HG03520 (cell line): ENCODE measurements around the gene SELENOO.

Experiments
- ATAC-seq: cut with Tn5 transposase; IDR thresholded peaks from one replicate; pipeline ENCODE4 v1.9.1; 2021; ENCODE audit warnings: mild to moderate bottlenecking, moderate library complexity; ENCODE audit not compliant: unreplicated experiment

SELENOO gene

DNA sequence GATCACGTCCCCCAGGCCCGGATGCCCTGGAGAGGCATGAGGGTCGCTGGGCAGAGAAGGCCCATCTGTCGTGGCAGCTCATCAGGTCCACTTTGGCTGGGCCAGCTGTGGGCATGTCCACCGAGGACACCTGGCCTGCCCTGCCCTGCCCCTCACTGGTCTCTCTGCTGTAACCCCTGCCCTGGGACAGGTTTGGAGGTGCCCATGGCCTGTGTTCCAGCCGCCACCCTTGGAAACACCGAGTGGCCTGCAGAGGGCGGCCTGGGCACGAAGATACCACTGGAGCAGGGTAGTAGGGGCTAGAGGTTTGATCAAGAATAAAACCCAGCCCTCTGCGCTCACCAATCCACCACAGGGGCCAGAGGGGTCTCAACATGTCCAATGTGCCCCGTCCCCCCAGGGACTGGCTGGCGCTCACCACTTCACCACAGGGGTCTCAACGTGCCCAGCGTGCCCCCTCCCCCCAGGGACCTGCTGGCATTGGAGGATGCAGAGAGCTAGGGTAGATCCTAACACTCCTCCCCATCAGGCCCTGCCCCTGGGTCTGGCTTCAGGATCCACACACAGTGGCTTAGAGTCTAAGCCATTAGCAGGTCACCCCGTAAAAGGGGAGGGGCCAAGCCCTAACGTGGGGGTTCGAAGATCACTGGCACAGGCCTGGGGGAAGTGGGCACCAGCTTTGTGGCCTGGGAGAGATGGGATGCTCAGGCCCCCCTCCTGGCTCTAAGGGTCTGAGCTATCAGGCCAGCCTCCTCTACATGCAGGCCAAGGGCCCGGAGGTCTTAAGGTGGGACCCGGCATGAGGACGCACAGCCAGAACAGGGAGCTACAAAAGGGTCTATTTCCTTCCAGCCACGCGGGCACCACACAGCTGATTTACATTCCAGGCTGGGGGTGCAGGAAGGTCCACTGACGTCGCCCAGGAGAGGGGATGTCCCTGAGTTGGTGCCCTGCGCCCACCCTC lies 51.6 kb downstream of the SELENOO start:
- ATAC-seq = no peak

- ATAC-seq = no peak
Measured at GRCh38 chr22:50253046-50253915, 52.5 kb downstream of the SELENOO start.

DNA sequence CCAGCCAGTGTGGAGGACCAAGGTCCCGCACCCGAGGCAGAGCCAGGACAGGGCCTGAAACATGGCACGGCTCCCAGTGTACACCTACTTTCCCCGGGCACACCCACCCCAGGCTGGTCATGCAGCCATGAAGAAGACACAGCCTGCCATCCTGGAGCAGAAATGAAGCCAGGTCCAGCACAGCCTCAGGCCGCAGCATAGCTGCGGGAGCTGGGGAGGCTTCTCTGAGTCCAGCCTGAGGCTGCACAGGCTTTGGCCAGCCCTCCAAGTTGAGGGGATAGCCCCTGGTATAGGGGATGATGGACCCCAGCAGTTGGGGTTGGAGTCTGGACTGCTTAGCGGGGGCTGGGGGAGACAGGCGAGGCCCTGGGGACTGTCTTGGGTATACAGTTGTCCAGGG lies 53.1 kb downstream of the SELENOO start:
- ATAC-seq = no peak

DNA sequence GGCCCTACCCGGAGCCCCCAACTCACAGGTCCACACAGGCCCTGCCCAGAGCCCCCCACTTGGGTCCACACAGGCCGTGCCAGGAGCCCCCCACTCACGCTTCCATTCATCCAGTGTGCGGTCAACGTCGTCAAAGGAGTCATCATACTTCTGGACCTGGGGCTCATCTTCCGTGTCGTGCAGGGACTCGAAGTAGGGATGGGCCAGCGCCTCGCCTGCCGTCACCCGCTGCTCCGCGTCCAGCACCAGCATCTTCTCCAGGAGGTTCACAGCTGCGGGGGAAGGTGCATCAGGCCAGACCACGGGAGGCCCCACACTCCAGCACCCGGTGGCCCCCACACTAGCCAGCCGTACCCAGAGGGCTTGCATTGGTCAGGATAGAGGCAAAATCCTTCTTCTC lies 54.3 kb downstream of the SELENOO start:
- no peak for ATAC-seq

DNA sequence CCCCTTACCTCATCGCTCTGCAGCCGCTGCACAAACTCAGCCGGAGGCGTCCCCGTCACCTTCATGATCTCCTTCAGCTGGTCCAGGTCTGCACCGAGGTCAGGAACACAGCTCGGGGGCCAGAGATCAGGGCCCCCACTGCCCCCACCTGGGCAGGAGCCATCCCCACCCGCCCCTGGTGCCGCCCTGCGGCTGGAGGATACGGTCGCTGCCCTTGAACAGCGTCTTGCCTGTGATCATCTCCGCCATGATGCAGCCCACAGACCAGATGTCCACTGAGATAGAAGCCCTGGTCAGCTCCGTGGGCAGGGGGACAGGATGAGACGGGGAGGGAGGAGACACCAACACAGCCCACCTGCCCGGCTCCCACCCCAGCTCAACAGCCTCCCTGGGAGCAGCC lies 54.8 kb downstream of the SELENOO start:
- ATAC-seq = no peak

GRCh38 chr22:50256258-50256862 lies 55.5 kb downstream of the SELENOO start:
- ATAC-seq = no peak

GRCh38 chr22:50257041-50257440 lies 56.2 kb downstream of the SELENOO start:
- ATAC-seq = no peak

DNA sequence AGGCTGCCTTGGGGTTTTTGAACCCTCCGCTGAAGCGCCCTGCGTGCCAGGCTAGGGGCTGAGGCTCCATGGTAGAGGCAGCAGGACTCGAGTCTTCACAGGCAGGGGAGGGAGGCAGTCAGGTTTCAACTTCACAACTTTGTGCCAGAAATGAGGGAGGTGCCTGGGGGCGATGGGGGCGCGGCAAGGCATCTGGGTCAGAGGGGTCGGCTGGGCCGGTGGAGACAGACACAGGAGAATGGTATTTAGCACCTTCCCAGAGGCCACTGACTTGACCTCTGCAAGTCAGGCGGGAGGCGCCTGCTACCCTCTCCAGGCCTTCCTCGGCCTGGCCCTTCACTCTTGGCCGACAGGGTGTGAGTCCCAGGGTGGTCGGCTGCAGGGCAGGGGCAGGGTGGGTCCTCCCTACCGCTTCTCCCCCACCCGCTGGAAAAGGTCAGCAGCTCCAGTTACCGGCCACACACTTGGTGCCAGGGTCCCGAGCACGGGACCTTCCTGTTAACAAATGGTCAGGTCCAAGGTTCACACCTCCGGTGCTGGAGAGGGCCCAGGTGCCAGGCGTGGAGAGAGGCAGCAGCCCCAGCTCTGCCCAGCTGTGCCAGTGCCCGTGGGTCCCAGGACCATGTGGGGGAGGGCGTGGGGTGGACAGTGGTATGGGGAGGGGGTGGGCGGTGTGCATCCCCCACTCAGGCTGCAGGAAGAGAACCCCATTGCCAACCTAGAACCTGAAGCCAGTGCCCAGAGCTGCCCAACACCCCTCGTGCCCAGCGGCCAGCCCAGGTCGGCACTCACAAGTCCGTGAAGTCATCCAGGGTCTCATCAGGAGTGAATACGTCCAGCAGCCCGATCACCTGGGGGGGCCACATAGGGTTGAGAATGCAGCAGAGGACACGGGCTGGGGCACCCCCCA lies 56.9 kb downstream of the SELENOO start:
- ATAC-seq = no peak

- ATAC-seq = no peak
Measured at GRCh38 chr22:50258361-50259292, 57.8 kb downstream of the SELENOO start.

- no peak for ATAC-seq
Measured at GRCh38 chr22:50259302-50259701, 58.5 kb downstream of the SELENOO start.

- no peak for ATAC-seq
Measured at GRCh38 chr22:50260434-50260800, 59.6 kb downstream of the SELENOO start.

- no peak for ATAC-seq
Measured at GRCh38 chr22:50260801-50261614, 60.2 kb downstream of the SELENOO start.

DNA sequence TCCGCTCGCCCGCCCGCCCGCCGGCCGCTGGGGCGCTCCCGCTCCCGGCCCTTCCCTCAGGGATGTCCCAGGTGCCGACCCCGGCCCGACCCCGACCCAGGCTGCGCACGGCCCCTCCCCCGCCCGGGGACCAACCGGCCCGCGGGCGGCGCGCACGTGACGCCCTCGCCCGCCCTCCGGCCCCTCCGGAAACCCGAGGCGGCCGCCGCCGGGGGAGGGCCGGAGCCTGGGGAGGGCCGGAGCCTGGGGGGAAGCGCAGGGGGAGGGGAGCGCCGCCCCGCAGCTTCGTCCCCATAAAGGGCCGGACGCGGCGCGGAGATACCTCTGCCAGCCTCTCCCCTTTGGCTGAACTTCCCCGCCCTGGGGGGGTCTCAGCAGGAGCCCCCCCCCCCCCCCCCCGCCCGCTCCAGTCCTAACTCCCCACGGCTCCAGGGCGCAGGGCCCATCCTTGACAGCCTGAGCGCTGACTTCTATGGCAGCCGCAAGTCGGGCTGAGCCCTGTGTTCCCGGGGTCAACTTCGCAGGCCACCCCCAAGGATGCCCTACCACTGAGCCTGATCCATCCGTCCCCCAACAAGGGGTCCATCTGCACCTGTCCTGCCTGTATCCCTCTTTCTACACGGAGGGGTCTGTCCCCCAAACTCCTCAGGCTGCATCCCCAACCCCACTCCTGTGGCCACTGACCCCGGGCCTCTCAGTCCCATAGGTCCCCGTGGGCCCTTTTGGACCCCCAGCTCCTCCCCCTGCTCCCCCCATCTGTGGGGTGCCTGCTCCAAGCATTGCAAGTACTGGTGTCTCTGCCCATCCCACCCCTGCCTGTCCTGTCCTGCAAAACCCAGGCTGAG lies 61.0 kb downstream of the SELENOO start, which contains the start of gene MAPK12:
MAPK12 (minus strand) TSS at position 69 of the 845 bp plus-strand sequence. CDS start 174 bp downstream, outside the sequence.
- ATAC-seq = no peak

GRCh38 chr22:50262460-50262911 lies 61.7 kb downstream of the SELENOO start:
- no peak for ATAC-seq

DNA sequence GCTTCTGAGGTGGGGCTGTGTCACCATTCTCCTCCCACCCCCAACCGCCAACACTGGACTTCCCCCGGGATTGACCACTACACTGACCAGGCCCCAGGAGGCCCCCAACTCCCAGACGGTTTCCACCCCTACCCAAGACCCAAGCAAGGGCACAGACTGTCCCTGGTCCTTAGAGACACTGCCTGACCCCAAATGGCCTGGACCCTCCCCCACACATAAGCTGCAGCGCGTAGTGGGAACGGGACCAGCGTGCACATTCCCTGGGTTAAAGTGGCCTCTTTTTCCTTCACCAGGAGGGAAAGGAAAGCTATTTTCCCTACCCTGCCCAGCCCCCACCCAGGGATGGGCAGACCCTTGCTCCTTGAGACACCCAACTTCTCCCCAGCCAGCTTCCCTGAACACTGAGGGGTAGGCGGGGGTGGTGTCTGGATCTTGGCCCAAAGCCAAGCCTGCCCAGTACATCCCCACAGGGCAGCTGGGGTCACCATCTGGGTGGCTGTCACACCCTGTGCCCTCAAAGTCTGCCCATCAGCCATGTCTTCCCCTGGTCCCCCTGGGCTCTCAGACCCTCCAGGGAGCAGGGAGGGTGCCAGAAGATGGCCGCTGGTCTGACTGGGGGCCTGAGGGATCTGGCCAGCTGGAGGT lies 62.3 kb downstream of the SELENOO start:
- ATAC-seq = no peak

DNA sequence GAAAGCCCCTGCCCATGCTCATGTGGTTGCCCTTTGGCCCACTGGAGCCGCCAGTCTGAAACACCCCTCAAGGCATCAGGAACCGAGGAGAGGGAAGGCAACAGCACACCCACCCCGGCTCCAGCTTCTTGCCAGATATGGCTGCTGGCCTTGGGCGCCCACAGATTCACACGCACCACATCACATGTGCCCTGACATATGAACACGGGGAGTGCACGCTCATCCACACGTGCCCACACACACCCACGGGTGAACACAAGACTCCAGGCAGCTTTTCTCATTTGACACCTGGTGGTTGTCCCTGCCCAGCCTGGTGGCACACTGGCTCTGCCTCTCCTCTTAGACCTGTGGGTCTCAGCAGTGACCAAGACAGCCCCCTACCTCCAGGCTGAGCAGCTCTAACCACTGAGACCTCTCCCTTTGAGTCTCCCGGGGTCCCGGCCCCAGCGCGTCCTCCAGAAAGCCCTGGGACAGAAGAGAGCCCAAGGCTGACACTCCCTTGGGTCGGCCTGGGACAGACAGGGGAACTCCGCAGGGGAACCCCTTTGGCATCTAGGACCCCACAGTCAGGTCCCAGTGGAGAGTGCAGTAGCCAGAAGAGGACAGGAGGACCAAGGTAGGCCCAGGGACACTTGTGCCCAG lies 63.4 kb downstream of the SELENOO start:
- no peak for ATAC-seq
